ENCODE results near the gene GPER1. TPM values are rescaled to one million over a fixed set of nuclear protein-coding genes. Genes with fewer than 3 reads are reported as not detected.

Gene GPER1
- total RNA-seq, 1 experiment from 2014 or later, result 0.28 TPM

- peaks cover 6% of the 10 kb centered on the region for H3K4me1 Mint-ChIP-seq (ENCODE audit: insufficient read depth, unreplicated experiment)
- H3K36me3 Mint-ChIP-seq (ENCODE audit: insufficient read depth, unreplicated experiment), result no peaks in the 10 kb centered on the region
- H3K4me3 Mint-ChIP-seq (ENCODE audit: unreplicated experiment), result no peak overlapping the region
- DNase-seq (ENCODE audit: unreplicated experiment), result no peak
- ChIA-PET CTCF (interaction anchor here (0.6 to 1.7 kb wide), 6 partner anchors 9 to 400 kb away, joined by 3 to 10 read pairs (median 3); no protein-coding TSS in a partner anchor), POLR2A (interaction anchor here (0.6 to 1.2 kb wide), 3 partner anchors 13 to 198 kb away, joined by 3 to 6 read pairs (median 3); partner anchors contain the start of genes GET4 and GPER1)
- H3K27ac Mint-ChIP-seq (ENCODE audit: low read depth, unreplicated experiment), result no peak overlapping the region
- H3K9me3 Mint-ChIP-seq (ENCODE audit: unreplicated experiment), result no peaks in the 10 kb centered on the region
- no peaks in the 10 kb centered on the region for H3K27me3 Mint-ChIP-seq (ENCODE audit: insufficient read depth, unreplicated experiment)
- TF ChIP-seq, protein P1, sequence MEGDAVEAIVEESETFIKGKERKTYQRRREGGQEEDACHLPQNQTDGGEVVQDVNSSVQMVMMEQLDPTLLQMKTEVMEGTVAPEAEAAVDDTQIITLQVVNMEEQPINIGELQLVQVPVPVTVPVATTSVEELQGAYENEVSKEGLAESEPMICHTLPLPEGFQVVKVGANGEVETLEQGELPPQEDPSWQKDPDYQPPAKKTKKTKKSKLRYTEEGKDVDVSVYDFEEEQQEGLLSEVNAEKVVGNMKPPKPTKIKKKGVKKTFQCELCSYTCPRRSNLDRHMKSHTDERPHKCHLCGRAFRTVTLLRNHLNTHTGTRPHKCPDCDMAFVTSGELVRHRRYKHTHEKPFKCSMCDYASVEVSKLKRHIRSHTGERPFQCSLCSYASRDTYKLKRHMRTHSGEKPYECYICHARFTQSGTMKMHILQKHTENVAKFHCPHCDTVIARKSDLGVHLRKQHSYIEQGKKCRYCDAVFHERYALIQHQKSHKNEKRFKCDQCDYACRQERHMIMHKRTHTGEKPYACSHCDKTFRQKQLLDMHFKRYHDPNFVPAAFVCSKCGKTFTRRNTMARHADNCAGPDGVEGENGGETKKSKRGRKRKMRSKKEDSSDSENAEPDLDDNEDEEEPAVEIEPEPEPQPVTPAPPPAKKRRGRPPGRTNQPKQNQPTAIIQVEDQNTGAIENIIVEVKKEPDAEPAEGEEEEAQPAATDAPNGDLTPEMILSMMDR (IDR thresholded peaks at IDR 0.05; ENCODE audit: unreplicated experiment), result no peak
- no TSS peak for BruUV-seq (replicated peaks)
- intact Hi-C loops (cut with micrococcal nuclease), result no loop called here
Observed at GRCh38 chr7:1074593-1075431, 13.1 kb upstream of the GPER1 start.

DNA sequence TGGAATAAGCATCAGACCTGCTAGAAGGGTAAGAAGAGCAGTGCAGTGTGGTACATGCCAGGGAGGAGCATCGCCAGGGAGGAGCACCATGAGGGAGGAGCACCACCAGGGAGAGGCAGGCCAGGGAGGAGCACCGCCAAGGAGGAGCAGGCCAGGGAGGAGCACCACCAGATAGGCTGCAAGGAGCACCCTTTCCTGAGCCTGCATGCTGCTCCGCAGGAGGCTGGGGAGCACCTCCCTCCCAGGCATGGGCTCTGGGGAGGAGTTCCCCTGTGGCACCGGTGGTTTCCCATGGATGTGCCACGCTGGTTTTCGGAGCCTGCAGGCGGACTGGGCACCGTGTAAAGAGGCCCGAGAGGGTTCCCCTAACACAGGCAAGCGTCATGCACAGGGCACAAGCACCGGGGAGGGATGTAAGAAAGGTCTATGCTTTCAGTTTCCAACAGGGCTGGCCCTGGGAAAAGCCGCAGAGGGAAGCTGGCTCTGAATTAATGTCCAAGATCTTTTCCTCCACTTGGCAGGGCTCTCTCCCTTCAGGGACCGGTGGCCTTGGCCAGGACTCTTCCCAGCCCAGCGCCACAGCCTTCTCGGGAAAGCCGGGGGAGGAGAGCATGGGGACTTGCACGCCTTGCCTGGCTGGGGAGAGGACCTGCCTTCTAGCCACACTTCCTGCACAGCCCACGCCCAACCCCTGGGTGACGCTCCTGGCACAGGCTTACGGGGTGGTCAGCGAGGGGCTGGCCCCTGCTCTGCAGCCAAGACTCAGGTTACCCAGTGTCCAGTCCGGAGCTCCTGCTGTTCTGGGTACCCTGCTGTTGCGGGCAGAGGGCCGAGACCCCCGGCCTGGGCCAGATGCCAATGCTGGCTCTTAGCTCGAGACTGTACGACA, 11.5 kb upstream of the GPER1 start:
- no peaks in the 10 kb centered on the region for H3K27me3 Mint-ChIP-seq (ENCODE audit: insufficient read depth, unreplicated experiment)
- BruUV-seq (replicated peaks), result no TSS peak
- intact Hi-C loops (cut with micrococcal nuclease), result no loop called here
- H3K9me3 Mint-ChIP-seq (ENCODE audit: unreplicated experiment), result no peaks in the 10 kb centered on the region
- H3K36me3 Mint-ChIP-seq (ENCODE audit: insufficient read depth, unreplicated experiment), result no peaks in the 10 kb centered on the region
- peak overlapping the region; percentile 25 for H3K4me3 Mint-ChIP-seq (ENCODE audit: unreplicated experiment)
- H3K4me1 Mint-ChIP-seq (ENCODE audit: insufficient read depth, unreplicated experiment), result peaks cover 6% of the 10 kb centered on the region
- H3K27ac Mint-ChIP-seq (ENCODE audit: low read depth, unreplicated experiment), result peak overlapping the region; percentile 32
- TF ChIP-seq, protein P1 (IDR thresholded peaks at IDR 0.05; ENCODE audit: unreplicated experiment), result no peak
- peak; percentile 32 for DNase-seq (ENCODE audit: unreplicated experiment)
- ChIA-PET POLR2A (interaction anchor here (1.0 to 1.7 kb wide), 4 partner anchors 11 to 455 kb away, joined by 3 to 8 read pairs (median 6); partner anchors contain the start of genes COX19 and GPER1), CTCF (interaction anchor here (0.7 to 1.7 kb wide), 5 partner anchors 9 to 83 kb away, joined by 3 to 10 read pairs (median 3); no protein-coding TSS in a partner anchor)

GRCh38 chr7:1078519-1078918, 9.4 kb upstream of the GPER1 start:
- TF ChIP-seq, protein P1 (IDR thresholded peaks at IDR 0.05; ENCODE audit: unreplicated experiment), result no peak
- H3K27me3 Mint-ChIP-seq (ENCODE audit: insufficient read depth, unreplicated experiment), result no peaks in the 10 kb centered on the region
- no TSS peak for BruUV-seq (replicated peaks)

More at GRCh38 chr7:1078519-1078918, 9.4 kb upstream of the GPER1 start:
- ChIA-PET POLR2A (no interaction called here), CTCF (interaction anchor here (1.4 kb wide), 1 partner anchor 12 kb away, joined by 4 read pairs; no protein-coding TSS in a partner anchor)
- no peaks in the 10 kb centered on the region for H3K36me3 Mint-ChIP-seq (ENCODE audit: insufficient read depth, unreplicated experiment)
- no peak for DNase-seq (ENCODE audit: unreplicated experiment)
- H3K9me3 Mint-ChIP-seq (ENCODE audit: unreplicated experiment), result no peaks in the 10 kb centered on the region
- intact Hi-C loops (cut with micrococcal nuclease), result no loop called here
- H3K4me3 Mint-ChIP-seq (ENCODE audit: unreplicated experiment), result no peak overlapping the region
- peaks cover 6% of the 10 kb centered on the region for H3K4me1 Mint-ChIP-seq (ENCODE audit: insufficient read depth, unreplicated experiment)
- no peak overlapping the region for H3K27ac Mint-ChIP-seq (ENCODE audit: low read depth, unreplicated experiment)

Data from MCF 10A (cell line).